Adrenal gland (tissue), 5 donors: ENCODE results near the gene RAVER2.

Source experiments
- CTCF ChIP-seq, 6 experiments: fragments of 450-650 bp in 4 of 6; fragments of 200-600 bp in 2 of 6; sonication (generic) in 1 of 6; IDR thresholded peaks; 1 replicate in 5 of 6; 2 replicates in 1 of 6; pipeline versions ENCODE4 v1.5.1 to v1.8.0; 2016 to 2021; ENCODE audit warnings: antibody characterized with exemption in 6 of 6, mild to moderate bottlenecking in 2 of 6, moderate library complexity in 1 of 6
- POLR2A ChIP-seq, 2 donors: fragments of 450-650 bp; IDR thresholded peaks; one replicate each; pipeline ENCODE4 v1.6.1; 2017; ENCODE audit warnings: antibody characterized with exemption in 2 of 2, mild to moderate bottlenecking in 2 of 2, moderate library complexity in 1 of 2
- donor health status: DM: no; HTN: no; CAD: no.

GRCh38 chr1:64701071-64701470 lies 43.8 kb upstream of the RAVER2 start:
- TF ChIP-seq CTCF (IDR thresholded peaks at IDR 0.05) = no peak
- TF ChIP-seq POLR2A (IDR thresholded peaks at IDR 0.05) = no peak
